Adipocyte (in vitro differentiated cells): ENCODE measurements around the gene YIPF6.

Source experiments
- DNase-seq: peaks from one replicate; pipeline ENCODE4 v3.0.0-alpha.2; 2015; ENCODE audit warnings: low read depth
- H3K27me3 ChIP-seq: replicated peaks from 2 replicates; pipeline ENCODE4 v1.7.0; 2013; ENCODE audit warnings: mild to moderate bottlenecking, low read length, moderate library complexity; ENCODE audit not compliant: control insufficient read depth, insufficient read depth
- H3K36me3 ChIP-seq: 2 replicates; pipeline ENCODE4 v1.7.0; 2013; ENCODE audit warnings: low read length, mild to moderate bottlenecking, moderate library complexity; ENCODE audit not compliant: control insufficient read depth, insufficient read depth, severe bottlenecking
- H3K4me1 ChIP-seq: 2 replicates; pipeline ENCODE4 v1.7.0; 2013; ENCODE audit warnings: mild to moderate bottlenecking, low read length, moderate library complexity; ENCODE audit not compliant: control insufficient read depth, insufficient read depth
- H3K4me3 ChIP-seq: 2 replicates; pipeline ENCODE4 v1.7.0; 2013; ENCODE audit warnings: mild to moderate bottlenecking, low read length, moderate library complexity
- H3K9ac ChIP-seq: 2 replicates; pipeline ENCODE4 v1.7.0; 2013; ENCODE audit warnings: mild to moderate bottlenecking, low read length, moderate library complexity
- H3K9me3 ChIP-seq: 2 replicates; pipeline ENCODE4 v1.7.0; 2013; ENCODE audit warnings: mild to moderate bottlenecking, low read length, moderate library complexity; ENCODE audit not compliant: control insufficient read depth

The YIPF6 gene

GRCh38 chrX:68568136-68568535 lies 69.3 kb downstream of the YIPF6 start:
- H3K36me3 ChIP-seq: no peaks in the 10 kb centered on the region
- no peak for DNase-seq

GRCh38 chrX:68570598-68570997 lies 71.7 kb downstream of the YIPF6 start:
- DNase-seq: no peak
- H3K36me3 ChIP-seq: no peaks in the 10 kb centered on the region
- H3K4me1 ChIP-seq: peaks cover 5% of the 10 kb centered on the region
- H3K9me3 ChIP-seq: peaks cover 3% of the 10 kb centered on the region
- H3K9ac ChIP-seq: no peak overlapping the region
- H3K4me3 ChIP-seq: no peak overlapping the region
- H3K27me3 ChIP-seq: peaks cover 8% of the 10 kb centered on the region

More at GRCh38 chrX:68568136-68568535, 69.3 kb downstream of the YIPF6 start:
- H3K4me1 ChIP-seq: peaks cover 5% of the 10 kb centered on the region
- no peak overlapping the region for H3K4me3 ChIP-seq
- H3K9ac ChIP-seq: no peak overlapping the region
- H3K27me3 ChIP-seq: peaks cover 7% of the 10 kb centered on the region
- peaks cover 3% of the 10 kb centered on the region for H3K9me3 ChIP-seq

- H3K27me3 ChIP-seq: peaks cover 8% of the 10 kb centered on the region
- no peak overlapping the region for H3K9ac ChIP-seq
- DNase-seq: no peak
- H3K4me1 ChIP-seq: peaks cover 5% of the 10 kb centered on the region
- no peak overlapping the region for H3K4me3 ChIP-seq
- no peaks in the 10 kb centered on the region for H3K36me3 ChIP-seq
- H3K9me3 ChIP-seq: peaks cover 3% of the 10 kb centered on the region
Observed at GRCh38 chrX:68571292-68571609, 72.4 kb downstream of the YIPF6 start.

GRCh38 chrX:68571610-68572311 lies 72.9 kb downstream of the YIPF6 start:
- Histone ChIP-seq H3K9ac (no peak overlapping the region), H3K9me3 (peaks cover 3% of the 10 kb centered on the region), H3K36me3 (no peaks in the 10 kb centered on the region), H3K4me1 (peaks cover 5% of the 10 kb centered on the region), H3K4me3 (no peak overlapping the region), H3K27me3 (peaks cover 8% of the 10 kb centered on the region)
- peak; percentile 28 for DNase-seq

- Histone ChIP-seq H3K36me3 (no peaks in the 10 kb centered on the region), H3K27me3 (peaks cover 8% of the 10 kb centered on the region), H3K9me3 (peaks cover 3% of the 10 kb centered on the region), H3K4me3 (no peak overlapping the region), H3K4me1 (peaks cover 5% of the 10 kb centered on the region), H3K9ac (no peak overlapping the region)
- no peak for DNase-seq
Observed at GRCh38 chrX:68574240-68574639, 75.4 kb downstream of the YIPF6 start.

- Histone ChIP-seq H3K4me3 (no peak overlapping the region), H3K27me3 (peaks cover 22% of the 10 kb centered on the region), H3K36me3 (no peaks in the 10 kb centered on the region), H3K9me3 (peaks cover 3% of the 10 kb centered on the region), H3K4me1 (no peaks in the 10 kb centered on the region), H3K9ac (no peak overlapping the region)
- DNase-seq: no peak
Observed at GRCh38 chrX:68579810-68580209, 81.0 kb downstream of the YIPF6 start.

GRCh38 chrX:68584221-68584620 lies 85.4 kb downstream of the YIPF6 start:
- H3K9ac ChIP-seq: no peak overlapping the region
- H3K4me1 ChIP-seq: no peaks in the 10 kb centered on the region
- H3K36me3 ChIP-seq: no peaks in the 10 kb centered on the region
- peaks cover 22% of the 10 kb centered on the region for H3K27me3 ChIP-seq
- H3K9me3 ChIP-seq: peaks cover 28% of the 10 kb centered on the region
- no peak overlapping the region for H3K4me3 ChIP-seq
- no peak for DNase-seq
